Measurements from ENCODE around the gene COL12A1.

COL12A1 gene

GRCh38 chr6:75150685-75151412 is 55.0 kb downstream of the COL12A1 start:
- H3K4me3 ChIP-seq (ENCODE audit: low read length) = no peak overlapping the region

DNA sequence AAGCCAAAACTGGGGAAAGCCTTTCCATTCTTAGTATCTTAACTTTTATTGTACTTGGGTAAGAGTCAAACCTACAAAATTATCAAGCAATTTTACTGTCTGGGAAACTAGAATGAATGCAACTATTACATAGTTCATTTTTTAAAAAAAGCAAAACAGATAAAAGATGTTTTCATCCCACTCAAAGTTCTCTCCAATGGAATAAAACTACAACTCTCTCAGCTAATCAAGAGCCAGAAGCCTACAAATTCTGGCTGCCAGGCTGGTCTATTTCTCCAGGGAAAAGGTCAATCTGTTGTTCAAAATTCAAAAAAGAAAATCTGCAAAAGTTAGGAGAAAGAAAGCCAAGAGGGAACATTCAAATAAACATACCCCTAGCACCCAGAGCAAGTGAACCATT is 56.2 kb downstream of the COL12A1 start:
- no peak for TF ChIP-seq ZNF274 (IDR thresholded peaks at IDR 0.05; ENCODE audit: low read depth, low read length)
- H3K4me3 ChIP-seq (ENCODE audit: low read length) = no peak overlapping the region

More at GRCh38 chr6:75150685-75151412, 55.0 kb downstream of the COL12A1 start:
- TF ChIP-seq ZNF274 (IDR thresholded peaks at IDR 0.05; ENCODE audit: low read depth, low read length) = no peak

DNA sequence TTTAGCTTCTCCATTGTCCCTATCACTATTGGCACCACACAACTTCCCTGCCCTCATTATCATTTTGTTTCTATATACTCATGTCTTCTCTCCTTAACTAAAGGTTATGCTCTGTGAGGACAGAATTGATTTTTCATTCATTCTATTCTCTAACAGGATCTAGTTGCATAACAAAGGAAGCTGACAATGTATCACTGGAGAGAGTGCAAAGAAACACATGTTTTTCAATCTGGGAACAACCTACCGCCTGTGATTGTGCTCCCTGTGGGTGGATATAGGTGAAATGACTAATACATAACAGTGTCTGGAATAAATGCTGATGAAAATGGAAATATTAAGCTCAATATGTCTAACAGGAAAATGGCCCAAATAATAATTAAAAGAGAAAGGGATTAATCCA is 56.6 kb downstream of the COL12A1 start:
- no peak for TF ChIP-seq ZNF274 (IDR thresholded peaks at IDR 0.05; ENCODE audit: low read depth, low read length)
- H3K4me3 ChIP-seq (ENCODE audit: low read length) = no peak overlapping the region

GRCh38 chr6:75147512-75147911 is 58.3 kb downstream of the COL12A1 start:
- TF ChIP-seq ZNF274 (IDR thresholded peaks at IDR 0.05; ENCODE audit: low read depth, low read length) = no peak
- no peak overlapping the region for H3K4me3 ChIP-seq (ENCODE audit: low read length)

DNA sequence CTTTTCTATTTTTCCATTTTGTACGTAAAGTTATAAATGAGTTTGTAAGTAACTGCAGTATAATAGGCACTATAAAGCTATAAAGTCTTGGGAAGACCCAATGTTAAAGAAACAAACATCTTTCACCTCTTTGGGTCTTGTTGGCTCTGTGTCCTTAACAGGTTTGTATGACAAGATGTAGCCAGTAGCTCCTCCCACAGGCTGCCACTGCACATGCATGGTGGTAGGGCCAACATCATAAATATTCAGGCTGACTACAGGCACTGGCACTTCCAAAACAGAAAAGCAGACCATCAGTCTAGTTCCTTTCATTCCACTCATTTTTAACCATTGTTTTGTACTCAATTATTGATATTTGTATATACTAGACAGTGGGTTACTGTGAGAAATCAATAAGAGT is 59.9 kb downstream of the COL12A1 start:
- no peak overlapping the region for H3K4me3 ChIP-seq (ENCODE audit: low read length)

GRCh38 chr6:75145211-75145610 is 60.6 kb downstream of the COL12A1 start:
- no peak overlapping the region for H3K4me3 ChIP-seq (ENCODE audit: low read length)
- no peak for TF ChIP-seq ZNF274 (IDR thresholded peaks at IDR 0.05; ENCODE audit: low read depth, low read length)

More for the DNA sequence above, 59.9 kb downstream of the COL12A1 start:
- no peak for TF ChIP-seq ZNF274 (IDR thresholded peaks at IDR 0.05; ENCODE audit: low read depth, low read length)

- no peak for TF ChIP-seq ZNF274 (IDR thresholded peaks at IDR 0.05; ENCODE audit: low read depth, low read length)
- no peak overlapping the region for H3K4me3 ChIP-seq (ENCODE audit: low read length)
Measured at GRCh38 chr6:75144386-75144785, 61.5 kb downstream of the COL12A1 start.

GRCh38 chr6:75143191-75143590 is 62.7 kb downstream of the COL12A1 start:
- no peak for TF ChIP-seq ZNF274 (IDR thresholded peaks at IDR 0.05; ENCODE audit: low read depth, low read length)
- H3K4me3 ChIP-seq (ENCODE audit: low read length) = no peak overlapping the region

GRCh38 chr6:75142721-75143120 is 63.1 kb downstream of the COL12A1 start:
- H3K4me3 ChIP-seq (ENCODE audit: low read length) = no peak overlapping the region
- no peak for TF ChIP-seq ZNF274 (IDR thresholded peaks at IDR 0.05; ENCODE audit: low read depth, low read length)

DNA sequence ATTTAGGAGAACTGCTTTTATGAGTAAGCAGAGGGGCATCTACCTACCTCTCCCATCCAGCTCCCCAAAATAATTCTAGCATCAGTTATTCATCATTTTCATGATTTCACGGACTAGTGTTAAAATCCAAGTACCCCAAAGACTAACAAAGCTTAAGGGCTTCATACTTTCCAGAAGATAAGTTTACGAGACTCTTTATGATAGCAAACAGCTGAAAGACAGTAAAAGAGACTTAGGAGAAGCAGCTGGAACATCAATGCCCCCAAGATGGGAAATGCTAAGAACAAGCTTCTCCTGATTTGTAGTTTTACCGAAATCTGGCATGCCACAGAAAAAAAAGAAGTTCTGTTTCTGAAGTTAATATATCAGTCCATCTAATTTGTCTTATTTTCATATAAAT is 70.0 kb downstream of the COL12A1 start:
- no peak for TF ChIP-seq ZNF274 (IDR thresholded peaks at IDR 0.05; ENCODE audit: low read depth, low read length)
- no peak overlapping the region for H3K4me3 ChIP-seq (ENCODE audit: low read length)

GRCh38 chr6:75135450-75135849 is 70.4 kb downstream of the COL12A1 start:
- TF ChIP-seq ZNF274 (IDR thresholded peaks at IDR 0.05; ENCODE audit: low read depth, low read length) = no peak

GRCh38 chr6:75130784-75131183 is 75.1 kb downstream of the COL12A1 start:
- no peak overlapping the region for H3K4me3 ChIP-seq (ENCODE audit: low read length)
- no peak for TF ChIP-seq ZNF274 (IDR thresholded peaks at IDR 0.05; ENCODE audit: low read depth, low read length)

More at GRCh38 chr6:75135450-75135849, 70.4 kb downstream of the COL12A1 start:
- no peak overlapping the region for H3K4me3 ChIP-seq (ENCODE audit: low read length)

DNA sequence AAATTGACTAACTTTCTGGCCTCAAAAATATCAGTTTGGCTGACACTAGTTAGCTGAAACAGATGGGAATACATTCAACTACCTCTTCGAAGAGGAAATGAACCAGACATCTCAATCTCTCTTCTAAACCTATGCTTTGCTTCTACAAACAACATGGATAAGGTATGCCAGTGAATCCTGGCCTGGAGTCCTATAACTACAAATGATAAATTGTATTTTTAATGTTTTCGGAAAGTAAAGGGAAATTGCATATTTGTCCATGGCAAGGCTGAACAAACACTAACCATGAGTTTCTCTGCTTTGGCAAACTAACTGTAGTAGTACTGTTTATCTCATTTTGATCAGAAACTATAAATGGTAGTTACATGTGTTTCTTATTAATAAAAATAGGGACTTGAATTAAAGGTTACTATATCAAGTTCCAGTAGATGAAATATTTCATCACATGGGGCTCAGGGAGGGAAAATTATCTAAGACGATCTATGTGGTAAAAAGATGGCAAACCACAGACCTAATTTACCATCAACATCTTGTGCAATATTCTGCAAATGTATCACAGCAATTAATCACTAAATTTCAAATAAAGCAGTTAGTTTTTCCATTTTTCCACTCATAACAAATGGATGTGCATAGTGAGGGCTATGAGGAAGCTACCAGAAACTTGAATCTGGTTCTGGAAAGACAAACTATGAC is 76.8 kb downstream of the COL12A1 start:
- H3K4me3 ChIP-seq (ENCODE audit: low read length) = no peak overlapping the region
- TF ChIP-seq ZNF274 (IDR thresholded peaks at IDR 0.05; ENCODE audit: low read depth, low read length) = no peak

DNA sequence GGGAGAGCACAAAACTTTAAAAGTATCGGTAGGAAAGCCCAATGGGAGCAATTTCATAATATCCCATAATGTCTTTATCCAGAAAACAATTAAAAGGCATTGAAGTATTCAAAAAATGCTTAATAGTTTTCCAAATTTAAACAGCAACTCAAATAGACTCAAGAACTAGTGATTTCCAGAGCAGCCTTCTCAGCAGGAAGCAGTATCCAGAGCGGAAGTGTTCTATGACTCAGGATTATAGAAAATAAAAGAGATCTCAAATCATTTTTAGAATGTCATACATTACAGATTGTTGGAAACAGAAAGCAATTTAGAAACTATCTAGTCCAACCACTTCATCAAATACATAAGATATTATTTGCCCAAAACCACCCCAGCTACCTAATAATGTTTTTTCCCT is 79.3 kb downstream of the COL12A1 start:
- H3K4me3 ChIP-seq (ENCODE audit: low read length) = no peak overlapping the region
- no peak for TF ChIP-seq ZNF274 (IDR thresholded peaks at IDR 0.05; ENCODE audit: low read depth, low read length)

GRCh38 chr6:75124983-75125382 is 80.9 kb downstream of the COL12A1 start:
- no peak for TF ChIP-seq ZNF274 (IDR thresholded peaks at IDR 0.05; ENCODE audit: low read depth, low read length)
- H3K4me3 ChIP-seq (ENCODE audit: low read length) = no peak overlapping the region

Data from GM08714 (cell line).